ENCODE results near the gene SLC43A1. TPM values are rescaled to one million over a fixed set of nuclear protein-coding genes. Genes with fewer than 3 reads are reported as not detected.
"Not testable (repeated sequence)": the region's sequence is repeated elsewhere in the genome, so short reads cannot be mapped to it uniquely, and the experiment has no call there.

SLC43A1 gene
- total RNA-seq, 2 donors from 2014 or later = 8.4 to 9.1 TPM

GRCh38 chr11:57453543-57454177 lies 61.8 kb downstream of the SLC43A1 start:
- Mint-ChIP-seq H3K4me1 (peaks cover 7% of the 10 kb centered on the region), H3K9me3 (no peaks in the 10 kb centered on the region), H3K36me3 (ENCODE audit: low read depth) (no peaks in the 10 kb centered on the region), H3K27ac (no peak overlapping the region), H3K4me3 (no peak overlapping the region), H3K27me3 (ENCODE audit: insufficient read depth) (peaks cover 78% of the 10 kb centered on the region)
- Histone ChIP-seq H3K27ac (ENCODE audit: low read depth, low read length) (no peak overlapping the region), H3K36me3 (ENCODE audit: control insufficient read depth, insufficient read depth, low read length) (no peaks in the 10 kb centered on the region), H3K9ac (ENCODE audit: extremely low read depth, low read length, poor library complexity, severe bottlenecking) (no peak overlapping the region), H3K9me3 (ENCODE audit: control insufficient read depth, low read length) (no peaks in the 10 kb centered on the region), H3K4me3 (ENCODE audit: low read length) (no peak overlapping the region), H3K4me1 (ENCODE audit: control insufficient read depth, insufficient read depth, low read length) (no peaks in the 10 kb centered on the region), H3K27me3 (ENCODE audit: control insufficient read depth, insufficient read depth, low read length, poor library complexity, severe bottlenecking) (peaks cover 87% of the 10 kb centered on the region)
- DNase-seq = no peak
- 90 to 100% methylated on average over 1 to 2 of the region's 2 CpGs for WGBS, 2 experiments (ENCODE audit: insufficient coverage in 1 of 2, insufficient read length in 1 of 2)
- no peak for TF ChIP-seq CTCF (conservative IDR thresholded peaks at IDR 0.05)

DNA sequence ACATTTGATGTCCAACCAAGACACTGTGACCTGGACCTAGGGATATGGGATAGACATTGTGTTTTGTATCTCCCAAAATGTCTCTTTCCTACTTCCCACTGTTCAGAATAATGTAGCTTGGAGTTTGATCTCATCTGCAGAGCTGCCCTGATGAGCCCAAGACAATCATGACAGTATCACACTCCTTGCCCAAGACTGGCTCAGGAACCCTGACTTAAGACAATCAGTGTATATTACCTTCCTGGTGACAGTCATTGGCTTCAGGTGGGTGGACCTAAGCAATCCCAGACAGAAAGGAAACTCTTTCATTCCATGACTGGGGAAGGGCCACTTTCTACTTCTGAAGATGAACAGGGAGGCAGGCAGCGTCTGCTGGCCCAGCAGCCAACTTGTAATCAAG lies 69.4 kb downstream of the SLC43A1 start:
- 80 to 92% methylated on average over 1 of the region's 1 CpG for WGBS, 2 experiments (ENCODE audit: insufficient coverage in 1 of 2, insufficient read length in 1 of 2)

GRCh38 chr11:57445122-57445394 lies 70.4 kb downstream of the SLC43A1 start:
- H3K9me3 ChIP-seq (ENCODE audit: control insufficient read depth, low read length); H3K4me3 ChIP-seq (ENCODE audit: low read length); H3K9me3 Mint-ChIP-seq; H3K4me1 ChIP-seq (ENCODE audit: control insufficient read depth, insufficient read depth, low read length); H3K4me1 Mint-ChIP-seq; DNase-seq; H3K36me3 Mint-ChIP-seq (ENCODE audit: low read depth); H3K4me3 Mint-ChIP-seq; H3K9ac ChIP-seq (ENCODE audit: extremely low read depth, low read length, poor library complexity, severe bottlenecking); H3K27ac Mint-ChIP-seq; H3K27ac ChIP-seq (ENCODE audit: low read depth, low read length); H3K27me3 ChIP-seq (ENCODE audit: control insufficient read depth, insufficient read depth, low read length, poor library complexity, severe bottlenecking); H3K36me3 ChIP-seq (ENCODE audit: control insufficient read depth, insufficient read depth, low read length): not testable (repeated sequence)
- 83 to 85% methylated on average over 5 to 8 of the region's 9 CpGs for WGBS, 2 experiments (ENCODE audit: insufficient coverage in 1 of 2, insufficient read length in 1 of 2)
- H3K27me3 Mint-ChIP-seq (ENCODE audit: insufficient read depth) = peaks cover 23% of the 10 kb centered on the region

More for the DNA sequence above, 69.4 kb downstream of the SLC43A1 start:
- H3K4me1 ChIP-seq (ENCODE audit: control insufficient read depth, insufficient read depth, low read length) = no peaks in the 10 kb centered on the region
- Mint-ChIP-seq H3K4me3 (no peak overlapping the region), H3K4me1 (no peaks in the 10 kb centered on the region), H3K27me3 (ENCODE audit: insufficient read depth) (peaks cover 26% of the 10 kb centered on the region), H3K9me3 (no peaks in the 10 kb centered on the region), H3K27ac (no peak overlapping the region), H3K36me3 (ENCODE audit: low read depth) (no peaks in the 10 kb centered on the region)
- no peak overlapping the region for H3K27ac ChIP-seq (ENCODE audit: low read depth, low read length)
- H3K9ac ChIP-seq (ENCODE audit: extremely low read depth, low read length, poor library complexity, severe bottlenecking) = no peak overlapping the region
- H3K36me3 ChIP-seq (ENCODE audit: control insufficient read depth, insufficient read depth, low read length) = no peaks in the 10 kb centered on the region
- DNase-seq = no peak
- peaks cover 18% of the 10 kb centered on the region for H3K27me3 ChIP-seq (ENCODE audit: control insufficient read depth, insufficient read depth, low read length, poor library complexity, severe bottlenecking)
- H3K4me3 ChIP-seq (ENCODE audit: low read length) = no peak overlapping the region
- no peaks in the 10 kb centered on the region for H3K9me3 ChIP-seq (ENCODE audit: control insufficient read depth, low read length)
- no peak for TF ChIP-seq CTCF (conservative IDR thresholded peaks at IDR 0.05)

Data from endodermal cell (in vitro differentiated cells).